Breast epithelium (tissue), 3 donors: ENCODE measurements around the gene PHACTR1.

ENCODE experiments used
- POLR2A ChIP-seq: fragments of 450-650 bp; IDR thresholded peaks from one replicate; pipeline ENCODE4 v1.6.1; 2016; ENCODE audit warnings: antibody characterized with exemption, mild to moderate bottlenecking, moderate library complexity
- POLR2AphosphoS5 ChIP-seq, 3 donors: sonication (generic); formaldehyde crosslinking; IDR thresholded peaks; one replicate each; pipeline ENCODE4 v1.6.1; 2017; ENCODE audit warnings: antibody characterized with exemption in 3 of 3
- TF ChIP-seq, protein P1 (sequence below), 3 donors: fragments of 450-650 bp; IDR thresholded peaks; one replicate each; pipeline ENCODE4 v1.5.1; 2016 to 2017; ENCODE audit warnings: antibody characterized with exemption in 3 of 3, mild to moderate bottlenecking in 3 of 3, moderate library complexity in 3 of 3

DNA sequence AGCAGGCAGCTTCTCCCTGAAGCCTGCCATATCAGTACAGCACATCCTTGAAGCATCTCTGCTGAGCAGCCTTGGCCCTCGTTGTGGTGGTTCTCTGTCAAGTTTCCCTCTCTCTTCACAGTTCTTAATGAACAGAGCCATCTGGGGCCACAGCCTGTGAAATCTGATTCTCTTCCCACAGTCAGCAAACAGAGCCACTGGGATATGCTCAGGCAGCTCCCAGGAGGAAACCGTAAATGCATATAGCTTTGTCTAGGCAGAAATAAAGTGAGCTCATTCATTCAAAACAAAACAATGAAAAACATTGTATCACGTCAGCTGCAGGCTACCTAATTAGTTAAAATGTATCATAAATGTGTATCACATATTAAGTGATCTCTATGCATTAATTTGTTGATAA is 531.5 kb downstream of the PHACTR1 start:
- TF ChIP-seq, protein P1, sequence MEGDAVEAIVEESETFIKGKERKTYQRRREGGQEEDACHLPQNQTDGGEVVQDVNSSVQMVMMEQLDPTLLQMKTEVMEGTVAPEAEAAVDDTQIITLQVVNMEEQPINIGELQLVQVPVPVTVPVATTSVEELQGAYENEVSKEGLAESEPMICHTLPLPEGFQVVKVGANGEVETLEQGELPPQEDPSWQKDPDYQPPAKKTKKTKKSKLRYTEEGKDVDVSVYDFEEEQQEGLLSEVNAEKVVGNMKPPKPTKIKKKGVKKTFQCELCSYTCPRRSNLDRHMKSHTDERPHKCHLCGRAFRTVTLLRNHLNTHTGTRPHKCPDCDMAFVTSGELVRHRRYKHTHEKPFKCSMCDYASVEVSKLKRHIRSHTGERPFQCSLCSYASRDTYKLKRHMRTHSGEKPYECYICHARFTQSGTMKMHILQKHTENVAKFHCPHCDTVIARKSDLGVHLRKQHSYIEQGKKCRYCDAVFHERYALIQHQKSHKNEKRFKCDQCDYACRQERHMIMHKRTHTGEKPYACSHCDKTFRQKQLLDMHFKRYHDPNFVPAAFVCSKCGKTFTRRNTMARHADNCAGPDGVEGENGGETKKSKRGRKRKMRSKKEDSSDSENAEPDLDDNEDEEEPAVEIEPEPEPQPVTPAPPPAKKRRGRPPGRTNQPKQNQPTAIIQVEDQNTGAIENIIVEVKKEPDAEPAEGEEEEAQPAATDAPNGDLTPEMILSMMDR (IDR thresholded peaks at IDR 0.05): no peak
- TF ChIP-seq POLR2AphosphoS5 (IDR thresholded peaks at IDR 0.05) (no peak), POLR2A (no peak)
